Astrocyte (in vitro differentiated cells and primary cell): ENCODE results near the gene EVC2.

Source experiments
- CTCF ChIP-seq: IDR thresholded peaks from 2 replicates; pipeline ENCODE4 v1.5.1; 2011; ENCODE audit warnings: low read depth, mild to moderate bottlenecking, inconsistent platforms, low read length, moderate library complexity; ENCODE audit not compliant: insufficient read depth
- EZH2 ChIP-seq: IDR thresholded peaks from 2 replicates; pipeline ENCODE4 v1.6.1; 2012; ENCODE audit warnings: mild to moderate bottlenecking, low read length, inconsistent platforms; ENCODE audit not compliant: insufficient read depth

- no peak for TF ChIP-seq CTCF
- no peak for TF ChIP-seq EZH2
Observed at GRCh38 chr4:5545271-5545670, 163.1 kb downstream of the EVC2 start.
